GM10248 (cell line): ENCODE measurements around the gene NFU1.

Source experiments
- CTCF ChIA-PET: fragments of 300-600 bp; sonication (Branson Sonifier 250); formaldehyde crosslinking; extraction: SDS; loops from one replicate; lab custom pipeline; 2021; ENCODE audit warnings: antibody characterized with exemption; lab: Yijun Ruan, JAX
- POLR2A ChIA-PET: fragments of 350-650 bp; sonication (Branson Sonifier 250); formaldehyde crosslinking; extraction: SDS; loops from one replicate; lab custom pipeline; 2020; ENCODE audit warnings: antibody characterized with exemption; lab: Yijun Ruan, JAX
- DNase-seq: peaks from one replicate; pipeline ENCODE4 v3.0.0; 2012; ENCODE audit errors: extremely low spot score
- TF ChIP-seq, protein P1 (sequence below): IDR thresholded peaks from 2 replicates; pipeline ENCODE4 v1.5.1; 2012; ENCODE audit warnings: mild to moderate bottlenecking, low read depth; ENCODE audit errors: extremely low read depth, missing control alignments, control extremely low read depth

The NFU1 gene

DNA sequence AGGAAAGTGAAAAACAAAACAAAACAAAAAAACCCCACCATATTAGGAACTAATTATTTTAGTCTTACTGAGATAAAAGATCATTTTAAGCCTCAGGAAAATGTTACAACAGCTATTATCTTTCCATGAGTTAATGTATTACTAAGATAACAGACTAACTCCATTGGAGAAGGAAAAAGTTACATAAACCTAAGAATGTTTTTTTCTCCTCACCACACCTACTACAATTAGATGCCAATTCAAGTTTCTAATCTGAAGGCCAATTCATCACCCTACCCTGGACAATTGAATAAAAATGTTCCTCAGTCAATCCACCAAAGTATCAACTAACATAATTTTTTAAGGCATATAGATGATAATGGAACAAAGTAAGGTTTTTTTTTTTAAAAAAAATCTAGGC is 40.0 kb downstream of the NFU1 start:
- POLR2A ChIA-PET, result no interaction called here
- no peak for DNase-seq
- CTCF ChIA-PET, result interaction anchor here (1.1 to 1.8 kb wide), 2 partner anchors 32 to 50 kb away, joined by 3 to 4 read pairs; no protein-coding TSS in a partner anchor
- TF ChIP-seq, protein P1, sequence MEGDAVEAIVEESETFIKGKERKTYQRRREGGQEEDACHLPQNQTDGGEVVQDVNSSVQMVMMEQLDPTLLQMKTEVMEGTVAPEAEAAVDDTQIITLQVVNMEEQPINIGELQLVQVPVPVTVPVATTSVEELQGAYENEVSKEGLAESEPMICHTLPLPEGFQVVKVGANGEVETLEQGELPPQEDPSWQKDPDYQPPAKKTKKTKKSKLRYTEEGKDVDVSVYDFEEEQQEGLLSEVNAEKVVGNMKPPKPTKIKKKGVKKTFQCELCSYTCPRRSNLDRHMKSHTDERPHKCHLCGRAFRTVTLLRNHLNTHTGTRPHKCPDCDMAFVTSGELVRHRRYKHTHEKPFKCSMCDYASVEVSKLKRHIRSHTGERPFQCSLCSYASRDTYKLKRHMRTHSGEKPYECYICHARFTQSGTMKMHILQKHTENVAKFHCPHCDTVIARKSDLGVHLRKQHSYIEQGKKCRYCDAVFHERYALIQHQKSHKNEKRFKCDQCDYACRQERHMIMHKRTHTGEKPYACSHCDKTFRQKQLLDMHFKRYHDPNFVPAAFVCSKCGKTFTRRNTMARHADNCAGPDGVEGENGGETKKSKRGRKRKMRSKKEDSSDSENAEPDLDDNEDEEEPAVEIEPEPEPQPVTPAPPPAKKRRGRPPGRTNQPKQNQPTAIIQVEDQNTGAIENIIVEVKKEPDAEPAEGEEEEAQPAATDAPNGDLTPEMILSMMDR, result no peak

DNA sequence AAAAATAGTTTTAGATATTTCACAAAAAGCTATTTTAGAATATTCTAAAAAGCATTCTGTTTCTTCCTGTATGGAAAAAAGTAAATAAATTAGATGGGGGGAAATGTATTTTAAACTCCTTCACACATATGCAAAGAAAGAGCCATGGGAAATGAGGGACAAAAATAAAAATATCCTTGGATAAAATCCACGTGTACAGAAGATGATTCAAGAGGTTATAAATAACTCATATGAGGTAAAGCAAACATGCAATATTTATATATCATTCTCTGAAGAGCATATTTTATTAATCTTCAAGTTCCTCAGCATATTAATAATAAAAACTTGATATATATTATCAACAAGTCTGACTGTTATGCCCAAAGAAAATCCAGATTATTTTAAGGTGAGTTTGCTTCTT is 41.4 kb downstream of the NFU1 start:
- POLR2A ChIA-PET, result no interaction called here
- DNase-seq, result no peak
- TF ChIP-seq, protein P1, result no peak
- CTCF ChIA-PET, result no interaction called here

DNA sequence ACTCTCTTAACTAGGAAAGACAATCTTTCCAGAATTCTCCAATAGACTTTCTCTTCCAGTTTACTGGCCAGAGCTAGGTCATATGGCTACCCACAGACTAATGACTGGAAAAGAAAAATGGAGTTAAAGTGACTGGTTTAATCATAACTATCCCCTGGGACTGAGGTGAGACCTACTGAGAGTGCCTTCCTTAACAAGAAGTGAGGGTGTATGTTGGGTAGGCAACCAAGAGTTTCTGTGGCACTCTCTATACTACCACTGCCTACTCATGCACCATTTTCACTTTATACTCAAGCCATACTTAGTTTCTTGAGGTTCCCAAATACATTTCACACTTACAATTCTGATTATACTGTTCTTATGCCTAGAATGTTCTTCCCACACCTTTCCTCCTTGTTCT is 43.3 kb downstream of the NFU1 start:
- DNase-seq, result no peak
- TF ChIP-seq, protein P1, result no peak
- ChIA-PET CTCF (no interaction called here), POLR2A (no interaction called here)

DNA sequence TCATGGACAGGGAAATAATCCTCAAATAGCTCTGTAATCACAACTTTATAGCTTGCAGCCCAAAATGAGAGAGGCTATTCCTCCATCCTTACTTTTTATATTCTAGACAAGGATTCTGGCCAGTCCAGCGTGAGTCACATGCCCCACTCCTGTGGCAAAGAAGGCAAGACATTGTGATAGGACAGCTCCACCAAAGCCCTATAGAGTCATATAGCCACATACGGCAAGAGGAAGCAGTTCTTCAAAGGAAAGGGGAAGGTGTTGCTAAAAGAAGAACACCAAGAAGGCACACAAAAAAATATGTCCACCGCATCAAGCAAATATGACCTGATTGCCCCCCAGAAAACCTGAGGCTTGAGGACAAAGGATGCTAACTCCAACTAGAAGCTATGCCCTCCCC is 46.8 kb downstream of the NFU1 start:
- DNase-seq, result no peak
- ChIA-PET CTCF (interaction anchor here (1.1 to 2.5 kb wide), 8 partner anchors 10 to 84 kb away, joined by 3 to 13 read pairs (median 4); no protein-coding TSS in a partner anchor), POLR2A (no interaction called here)
- TF ChIP-seq, protein P1, result no peak

DNA sequence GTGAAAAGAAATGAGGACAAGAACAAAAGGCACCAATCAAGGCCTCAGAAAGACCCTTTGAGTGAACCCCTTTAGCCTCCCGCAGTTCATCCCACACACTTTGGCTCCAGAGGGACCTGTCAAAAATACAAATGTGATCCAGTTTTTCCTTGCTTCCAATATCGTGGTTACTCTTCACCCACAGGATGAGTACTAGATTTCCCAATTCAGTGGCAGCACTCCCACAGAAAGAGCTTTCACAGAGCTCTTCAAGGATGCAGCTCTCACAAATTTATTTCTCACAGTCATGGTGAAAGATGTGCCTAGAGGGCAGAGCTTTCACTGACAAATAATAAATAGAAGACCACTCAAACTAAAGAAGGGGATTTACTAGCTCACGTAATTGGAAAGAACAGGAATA is 47.2 kb downstream of the NFU1 start:
- ChIA-PET POLR2A (no interaction called here), CTCF (interaction anchor here (1.1 to 2.5 kb wide), 8 partner anchors 10 to 83 kb away, joined by 3 to 13 read pairs (median 4); no protein-coding TSS in a partner anchor)
- no peak for DNase-seq
- TF ChIP-seq, protein P1, result no peak

DNA sequence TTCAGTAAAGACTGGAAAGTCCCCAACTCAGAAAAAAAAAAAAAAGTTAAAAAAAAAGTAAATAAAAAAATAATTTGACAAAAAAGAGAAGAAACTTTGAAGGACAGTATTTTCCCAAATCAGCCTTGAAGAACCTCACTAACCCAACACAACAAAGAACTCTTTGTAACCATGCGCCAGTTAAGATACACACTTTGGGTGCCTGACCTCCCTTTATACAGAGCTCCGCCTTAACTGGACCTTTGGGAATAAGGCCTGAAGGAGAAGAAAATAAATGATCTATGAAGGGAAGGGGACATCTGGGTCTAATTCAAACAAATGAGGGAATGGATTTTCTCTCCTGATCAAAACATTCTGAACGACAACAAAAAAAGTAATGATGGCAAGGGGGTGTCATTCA is 48.0 kb downstream of the NFU1 start:
- ChIA-PET POLR2A (interaction anchor here (1.2 kb wide), 1 partner anchor 147 kb away, joined by 7 read pairs; no protein-coding TSS in a partner anchor), CTCF (interaction anchor here (1.3 to 2.5 kb wide), 4 partner anchors 11 to 42 kb away, joined by 4 to 13 read pairs (median 8); no protein-coding TSS in a partner anchor)
- no peak for DNase-seq
- TF ChIP-seq, protein P1, result no peak
